Caco-2 (cell line): ENCODE data around the gene MICALL2. TPM values are rescaled to one million over a fixed set of nuclear protein-coding genes. Genes with fewer than 3 reads are reported as not detected.
"Not testable (repeated sequence)": the region's sequence is repeated elsewhere in the genome, so short reads cannot be mapped to it uniquely, and the experiment has no call there.

Experiments
- BruUV-seq: library from RNA; stranded (reverse); fragments of 400-500 nt; replicated peaks from 2 replicates; lab custom pipeline; 2021; lab: Mats Ljungman, UMichigan
- CTCF ChIA-PET: fragments of 300-600 bp; sonication (Branson Sonifier 250); formaldehyde crosslinking; loops from one replicate; lab custom pipeline; 2022; ENCODE audit warnings: antibody characterized with exemption; lab: Charles Lee
- POLR2A ChIA-PET: fragments of 300-600 bp; sonication (Branson Sonifier 250); formaldehyde crosslinking; loops from one replicate; lab custom pipeline; 2022; ENCODE audit warnings: antibody characterized with exemption; lab: Charles Lee
- DNase-seq, 2 experiments: peaks; one replicate each; pipeline versions ENCODE4 v3.0.0 to v3.0.0-alpha.2; 2020 to 2022
- H3K27me3 ChIP-seq: replicated peaks from 2 replicates; pipeline ENCODE4 v1.6.0; 2011; ENCODE audit warnings: low read length; ENCODE audit not compliant: control insufficient read depth, insufficient read depth
- H3K36me3 ChIP-seq: 2 replicates; pipeline ENCODE4 v1.5.1; 2011; ENCODE audit warnings: low read length; ENCODE audit not compliant: control insufficient read depth, insufficient read depth
- H3K4me1 ChIP-seq: fragments of 250-450 bp; sonication (Bioruptor Pico); 2 replicates; pipeline ENCODE4 v1.5.1; 2020; ENCODE audit warnings: mild to moderate bottlenecking
- H3K4me3 ChIP-seq: 2 replicates; pipeline ENCODE4 v1.5.1; 2011; ENCODE audit warnings: low read depth, mild to moderate bottlenecking, control low read depth, low read length
- H3K9me3 ChIP-seq: fragments of 250-450 bp; sonication (Bioruptor Pico); 2 replicates; pipeline ENCODE4 v1.5.1; 2020; ENCODE audit warnings: mild to moderate bottlenecking, moderate library complexity
- H3K27ac Mint-ChIP-seq: one replicate; pipeline ENCODE4 v1.8.0; 2022; ENCODE audit warnings: mixed read lengths; ENCODE audit not compliant: unreplicated experiment
- H3K27me3 Mint-ChIP-seq: one replicate; pipeline ENCODE4 v1.8.0; 2022; ENCODE audit warnings: mixed read lengths; ENCODE audit not compliant: insufficient read depth, unreplicated experiment
- H3K36me3 Mint-ChIP-seq: one replicate; pipeline ENCODE4 v1.8.0; 2022; ENCODE audit warnings: mild to moderate bottlenecking, mixed read lengths; ENCODE audit not compliant: insufficient read depth, unreplicated experiment
- H3K4me1 Mint-ChIP-seq: one replicate; pipeline ENCODE4 v1.8.0; 2022; ENCODE audit warnings: low read depth, mixed read lengths; ENCODE audit not compliant: unreplicated experiment
- H3K4me3 Mint-ChIP-seq: one replicate; pipeline ENCODE4 v1.8.0; 2022; ENCODE audit warnings: mild to moderate bottlenecking, moderate library complexity, mixed read lengths; ENCODE audit not compliant: unreplicated experiment
- H3K9me3 Mint-ChIP-seq: one replicate; pipeline ENCODE4 v1.8.0; 2022; ENCODE audit warnings: mixed read lengths; ENCODE audit not compliant: unreplicated experiment
- CTCF ChIP-seq, 2 experiments: fragments of 200-600 bp in 1 of 2; IDR thresholded peaks; 1 replicate in 1 of 2; 2 replicates in 1 of 2; pipeline versions ENCODE4 v1.5.1 to v1.8.0; 2011 to 2022; ENCODE audit warnings: antibody characterized with exemption in 1 of 2, control low read depth in 1 of 2, inconsistent platforms in 1 of 2, low read depth in 1 of 2, low read length in 1 of 2, mild to moderate bottlenecking in 1 of 2, moderate library complexity in 1 of 2; ENCODE audit not compliant: insufficient read depth in 1 of 2, severe bottlenecking in 1 of 2, unreplicated experiment in 1 of 2
- intact Hi-C: fragments of 100-400 bp; cut with micrococcal nuclease; formaldehyde crosslinking; loops from one replicate; pipeline ENCODE4 v1.10.0; 2022; ENCODE audit not compliant: unreplicated experiment
- total RNA-seq: library from RNA; stranded (reverse); gene quantifications from 2 replicates; pipeline ENCODE4 v1.2.3, GENCODE V29; 2022

The MICALL2 gene
- total RNA-seq, 1 experiment from 2014 or later, result 14.7 TPM

- Mint-ChIP-seq H3K9me3 (no peaks in the 10 kb centered on the region), H3K4me3 (no peak overlapping the region), H3K4me1 (no peaks in the 10 kb centered on the region), H3K27ac (no peak overlapping the region), H3K36me3 (peaks cover 6% of the 10 kb centered on the region), H3K27me3 (no peaks in the 10 kb centered on the region)
- H3K4me1 ChIP-seq, result no peaks in the 10 kb centered on the region
- no peak for DNase-seq
- H3K9me3 ChIP-seq, result no peaks in the 10 kb centered on the region
- no peak for TF ChIP-seq CTCF (IDR thresholded peaks at IDR 0.05; ENCODE audit: insufficient read depth in 1 of 2, low read depth in 1 of 2, low read length in 1 of 2, severe bottlenecking in 1 of 2, unreplicated experiment in 1 of 2)
- intact Hi-C loops, result no loop called here
- H3K4me3 ChIP-seq, result no peak overlapping the region
- no peaks in the 10 kb centered on the region for H3K27me3 ChIP-seq
- no peaks in the 10 kb centered on the region for H3K36me3 ChIP-seq
- POLR2A ChIA-PET, result no interaction called here
- BruUV-seq, result no TSS peak
- CTCF ChIA-PET, result no interaction called here
Measured at GRCh38 chr7:1445341-1445740, 13.9 kb downstream of the MICALL2 start.

GRCh38 chr7:1444925-1445322 is 14.3 kb downstream of the MICALL2 start:
- no TSS peak for BruUV-seq
- H3K27ac Mint-ChIP-seq, result no peak overlapping the region
- H3K27me3 Mint-ChIP-seq, result no peaks in the 10 kb centered on the region
- H3K9me3 Mint-ChIP-seq, result no peaks in the 10 kb centered on the region
- H3K4me3 Mint-ChIP-seq, result no peak overlapping the region
- no peak for TF ChIP-seq CTCF (IDR thresholded peaks at IDR 0.05; ENCODE audit: insufficient read depth in 1 of 2, low read depth in 1 of 2, low read length in 1 of 2, severe bottlenecking in 1 of 2, unreplicated experiment in 1 of 2)
- no peaks in the 10 kb centered on the region for H3K27me3 ChIP-seq
- H3K4me3 ChIP-seq, result no peak overlapping the region
- H3K4me1 ChIP-seq, result no peaks in the 10 kb centered on the region
- H3K36me3 Mint-ChIP-seq, result peaks cover 6% of the 10 kb centered on the region
- no peaks in the 10 kb centered on the region; the same call in 1 of the 2 replicates for H3K36me3 ChIP-seq
- no peak for DNase-seq
- POLR2A ChIA-PET, result no interaction called here
- intact Hi-C loops, result no loop called here
- H3K4me1 Mint-ChIP-seq, result no peaks in the 10 kb centered on the region
- H3K9me3 ChIP-seq, result no peaks in the 10 kb centered on the region
- CTCF ChIA-PET, result no interaction called here

- intact Hi-C loops, result no loop called here
- TF ChIP-seq CTCF (IDR thresholded peaks at IDR 0.05; ENCODE audit: insufficient read depth in 1 of 2, low read depth in 1 of 2, low read length in 1 of 2, severe bottlenecking in 1 of 2, unreplicated experiment in 1 of 2), result no peak
- H3K9me3 ChIP-seq, result no peaks in the 10 kb centered on the region
- no peaks in the 10 kb centered on the region for H3K4me1 Mint-ChIP-seq
- DNase-seq, result no peak
- no peaks in the 10 kb centered on the region for H3K27me3 Mint-ChIP-seq
- no peak overlapping the region for H3K27ac Mint-ChIP-seq
- no peak overlapping the region for H3K4me3 ChIP-seq
- no peaks in the 10 kb centered on the region for H3K27me3 ChIP-seq
- ChIA-PET POLR2A (no interaction called here), CTCF (no interaction called here)
- no peak overlapping the region for H3K4me3 Mint-ChIP-seq
- no peaks in the 10 kb centered on the region for H3K9me3 Mint-ChIP-seq
- no peaks in the 10 kb centered on the region; the same call in 1 of the 2 replicates for H3K36me3 ChIP-seq
- peaks cover 6% of the 10 kb centered on the region for H3K36me3 Mint-ChIP-seq
- BruUV-seq, result no TSS peak
- H3K4me1 ChIP-seq, result no peaks in the 10 kb centered on the region
Measured at GRCh38 chr7:1444214-1444924, 14.9 kb downstream of the MICALL2 start.

- H3K27me3 Mint-ChIP-seq, H3K36me3 ChIP-seq, H3K9me3 ChIP-seq, BruUV-seq, H3K27ac Mint-ChIP-seq, CTCF ChIA-PET, H3K4me1 Mint-ChIP-seq, intact Hi-C loops, DNase-seq, H3K27me3 ChIP-seq, H3K4me3 Mint-ChIP-seq, H3K36me3 Mint-ChIP-seq, H3K4me1 ChIP-seq, POLR2A ChIA-PET, H3K9me3 Mint-ChIP-seq, H3K4me3 ChIP-seq: not testable (repeated sequence)
Measured at GRCh38 chr7:1443587-1444200, 15.6 kb downstream of the MICALL2 start.
